Loucy (cell line): ENCODE results near the gene JADE2.

Experiments used
- H2AFZ ChIP-seq: fragments of 200-600 bp; sonication (generic); 2 replicates; pipeline ENCODE4 v1.6.0; 2016; ENCODE audit warnings: antibody characterized with exemption, mild to moderate bottlenecking, low read length, moderate library complexity
- H3F3A ChIP-seq: fragments of 200-600 bp; 2 replicates; pipeline ENCODE4 v1.6.0; 2016; ENCODE audit warnings: antibody characterized with exemption, low read depth, mild to moderate bottlenecking
- H3K27me3 ChIP-seq: fragments of 200-600 bp; sonication (generic); 2 replicates; pipeline ENCODE4 v1.6.1; 2014; ENCODE audit warnings: low read length, mild to moderate bottlenecking; ENCODE audit not compliant: insufficient read depth, poor library complexity, severe bottlenecking
- H3K36me3 ChIP-seq: fragments of 200-600 bp; sonication (generic); 2 replicates; pipeline ENCODE4 v1.6.1; 2016; ENCODE audit warnings: low read length; ENCODE audit not compliant: insufficient read depth
- H3K4me1 ChIP-seq: fragments of 200-600 bp; sonication (generic); 2 replicates; pipeline ENCODE4 v1.5.1; 2014; ENCODE audit warnings: low read length, mild to moderate bottlenecking; ENCODE audit not compliant: insufficient read depth, poor library complexity, severe bottlenecking
- H3K4me2 ChIP-seq: fragments of 200-600 bp; sonication (generic); 2 replicates; pipeline ENCODE4 v1.6.0; 2014; ENCODE audit warnings: antibody characterized with exemption, low read length, low read depth, mild to moderate bottlenecking; ENCODE audit not compliant: poor library complexity, severe bottlenecking
- H3K4me3 ChIP-seq: fragments of 200-600 bp; sonication (generic); 2 replicates; pipeline ENCODE4 v1.5.1; 2014; ENCODE audit warnings: low read length, mild to moderate bottlenecking, mixed read lengths; ENCODE audit not compliant: poor library complexity, severe bottlenecking
- H3K79me2 ChIP-seq: fragments of 200-600 bp; sonication (generic); 2 replicates; pipeline ENCODE4 v1.6.1; 2014; ENCODE audit warnings: low read length; ENCODE audit not compliant: insufficient read depth
- H3K9ac ChIP-seq: fragments of 200-600 bp; sonication (generic); 2 replicates; pipeline ENCODE4 v1.6.0; 2014; ENCODE audit warnings: mild to moderate bottlenecking, low read depth, low read length, moderate library complexity; ENCODE audit not compliant: poor library complexity, severe bottlenecking
- H3K9me2 ChIP-seq: fragments of 200-600 bp; sonication (generic); replicated peaks from 2 replicates; pipeline ENCODE4 v1.6.1; 2016; ENCODE audit warnings: low read depth, low read length, mixed read lengths
- H3K9me3 ChIP-seq: fragments of 200-600 bp; sonication (generic); 2 replicates; pipeline ENCODE4 v1.6.1; 2014; ENCODE audit warnings: mild to moderate bottlenecking, antibody characterized with exemption, low read length, low read depth; ENCODE audit not compliant: insufficient read depth
- H4K20me1 ChIP-seq: fragments of 200-600 bp; sonication (generic); 2 replicates; pipeline ENCODE4 v1.6.0; 2014; ENCODE audit warnings: antibody characterized with exemption, low read length, mild to moderate bottlenecking; ENCODE audit not compliant: insufficient read depth, poor library complexity, severe bottlenecking
- EZH2phosphoT487 ChIP-seq: fragments of 200-600 bp; IDR thresholded peaks from 2 replicates; pipeline ENCODE4 v1.6.1; 2018; ENCODE audit warnings: antibody characterized with exemption, mild to moderate bottlenecking, moderate library complexity, borderline replicate concordance
- TF ChIP-seq, protein P1 (sequence below): fragments of 200-600 bp; sonication (generic); conservative IDR thresholded peaks from 2 replicates; pipeline ENCODE4 v1.5.1; 2014; ENCODE audit warnings: mild to moderate bottlenecking, antibody characterized with exemption, low read length

JADE2 gene

GRCh38 chr5:134561871-134562296, 36.4 kb downstream of the JADE2 start:
- H4K20me1 ChIP-seq: peaks cover 5% of the 10 kb centered on the region
- no peak overlapping the region for H2AFZ ChIP-seq
- H3K9ac ChIP-seq: no peak overlapping the region
- TF ChIP-seq, protein P1, sequence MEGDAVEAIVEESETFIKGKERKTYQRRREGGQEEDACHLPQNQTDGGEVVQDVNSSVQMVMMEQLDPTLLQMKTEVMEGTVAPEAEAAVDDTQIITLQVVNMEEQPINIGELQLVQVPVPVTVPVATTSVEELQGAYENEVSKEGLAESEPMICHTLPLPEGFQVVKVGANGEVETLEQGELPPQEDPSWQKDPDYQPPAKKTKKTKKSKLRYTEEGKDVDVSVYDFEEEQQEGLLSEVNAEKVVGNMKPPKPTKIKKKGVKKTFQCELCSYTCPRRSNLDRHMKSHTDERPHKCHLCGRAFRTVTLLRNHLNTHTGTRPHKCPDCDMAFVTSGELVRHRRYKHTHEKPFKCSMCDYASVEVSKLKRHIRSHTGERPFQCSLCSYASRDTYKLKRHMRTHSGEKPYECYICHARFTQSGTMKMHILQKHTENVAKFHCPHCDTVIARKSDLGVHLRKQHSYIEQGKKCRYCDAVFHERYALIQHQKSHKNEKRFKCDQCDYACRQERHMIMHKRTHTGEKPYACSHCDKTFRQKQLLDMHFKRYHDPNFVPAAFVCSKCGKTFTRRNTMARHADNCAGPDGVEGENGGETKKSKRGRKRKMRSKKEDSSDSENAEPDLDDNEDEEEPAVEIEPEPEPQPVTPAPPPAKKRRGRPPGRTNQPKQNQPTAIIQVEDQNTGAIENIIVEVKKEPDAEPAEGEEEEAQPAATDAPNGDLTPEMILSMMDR: peak; percentile 40
- no peak for TF ChIP-seq EZH2phosphoT487
- peaks cover 74% of the 10 kb centered on the region; the same call in 1 of the 2 replicates for H3K36me3 ChIP-seq
- peaks cover 14% of the 10 kb centered on the region; the same call in 1 of the 2 replicates for H3K79me2 ChIP-seq
- no peaks in the 10 kb centered on the region for H3K27me3 ChIP-seq
- H3K9me3 ChIP-seq: no peaks in the 10 kb centered on the region
- H3K9me2 ChIP-seq: no peaks in the 10 kb centered on the region
- H3K4me3 ChIP-seq: no peak overlapping the region
- H3K4me1 ChIP-seq: no peaks in the 10 kb centered on the region
- no peaks in the 10 kb centered on the region for H3F3A ChIP-seq
- no peak overlapping the region for H3K4me2 ChIP-seq

GRCh38 chr5:134563221-134563620, 37.8 kb downstream of the JADE2 start:
- Histone ChIP-seq H4K20me1 (peaks cover 5% of the 10 kb centered on the region), H3K9me2 (no peaks in the 10 kb centered on the region), H2AFZ (no peak overlapping the region), H3K4me2 (no peak overlapping the region), H3K4me3 (no peak overlapping the region), H3K4me1 (no peaks in the 10 kb centered on the region), H3K36me3 (peaks cover 85% of the 10 kb centered on the region; the same call in 1 of the 2 replicates), H3K79me2 (peaks cover 12% of the 10 kb centered on the region; the same call in 1 of the 2 replicates), H3K27me3 (no peaks in the 10 kb centered on the region), H3K9ac (no peak overlapping the region), H3K9me3 (no peaks in the 10 kb centered on the region), H3F3A (no peaks in the 10 kb centered on the region)
- TF ChIP-seq, protein P1: no peak
- no peak for TF ChIP-seq EZH2phosphoT487

DNA sequence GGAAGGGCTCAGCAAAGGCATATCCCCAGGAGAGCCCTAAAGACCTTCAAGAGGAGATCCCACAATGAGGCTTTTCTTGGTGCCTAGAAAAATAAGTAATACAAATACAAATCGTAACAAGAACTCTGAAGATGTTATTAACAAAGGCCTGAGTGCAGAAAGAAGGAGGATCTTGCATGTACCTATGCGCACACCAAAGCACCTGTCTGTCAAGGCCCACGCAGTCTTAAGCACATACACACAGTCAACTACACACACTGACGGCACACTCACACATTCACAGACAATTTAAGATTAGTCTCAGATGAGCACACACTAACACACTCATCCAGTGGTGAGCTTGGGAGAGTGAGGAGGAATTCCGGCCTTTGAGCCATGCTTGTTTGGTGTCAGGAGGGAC, 38.5 kb downstream of the JADE2 start:
- Histone ChIP-seq H3K9ac (no peak overlapping the region), H3K27me3 (no peaks in the 10 kb centered on the region), H3K4me2 (no peak overlapping the region), H3K79me2 (peaks cover 6% of the 10 kb centered on the region; the same call in 1 of the 2 replicates), H3K9me2 (no peaks in the 10 kb centered on the region), H3F3A (no peaks in the 10 kb centered on the region), H3K9me3 (no peaks in the 10 kb centered on the region), H3K4me3 (no peak overlapping the region), H2AFZ (no peak overlapping the region), H4K20me1 (peaks cover 3% of the 10 kb centered on the region), H3K4me1 (no peaks in the 10 kb centered on the region), H3K36me3 (peaks cover 87% of the 10 kb centered on the region; the same call in 1 of the 2 replicates)
- TF ChIP-seq, protein P1: no peak
- TF ChIP-seq EZH2phosphoT487: no peak
